Stimulated activated naive B cell treated with anti-CD40 and anti-IgM and Interleukin-4, amounts not matched to agents 10 μg/mL and 1 μg/mL and 100 μg/mL, for 72 hours (primary cell): Measurements from ENCODE around the gene SHB.

Source experiments
- ATAC-seq, 2 donors: fragments of 150-1000 bp; cut with Tn5 transposase; replicated peaks; 2 replicates each; pipeline ENCODE4 v1.10.0; 2021; ENCODE audit warnings: moderate library complexity in 1 of 2
- DNase-seq: peaks from one replicate; pipeline ENCODE4 v3.0.0; 2021
- H3K27ac Mint-ChIP-seq: one replicate; pipeline ENCODE4 v1.8.0; 2022; ENCODE audit warnings: mild to moderate bottlenecking, mixed read lengths
- H3K27me3 Mint-ChIP-seq, 2 donors: one replicate each; pipeline ENCODE4 v1.8.0; 2022; ENCODE audit warnings: mixed read lengths in 2 of 2
- H3K36me3 Mint-ChIP-seq, 2 donors: one replicate each; pipeline ENCODE4 v1.8.0; 2022; ENCODE audit warnings: mixed read lengths in 2 of 2, mild to moderate bottlenecking in 1 of 2
- H3K4me1 Mint-ChIP-seq, 2 donors: one replicate each; pipeline ENCODE4 v1.8.0; 2022; ENCODE audit warnings: mixed read lengths in 2 of 2, mild to moderate bottlenecking in 1 of 2
- H3K4me3 Mint-ChIP-seq, 2 donors: one replicate each; pipeline ENCODE4 v1.8.0; 2022; ENCODE audit warnings: mild to moderate bottlenecking in 2 of 2, mixed read lengths in 2 of 2, moderate library complexity in 1 of 2
- H3K9me3 Mint-ChIP-seq, 2 donors: one replicate each; pipeline ENCODE4 v1.8.0; 2022; ENCODE audit warnings: mixed read lengths in 2 of 2, mild to moderate bottlenecking in 1 of 2

SHB gene

DNA sequence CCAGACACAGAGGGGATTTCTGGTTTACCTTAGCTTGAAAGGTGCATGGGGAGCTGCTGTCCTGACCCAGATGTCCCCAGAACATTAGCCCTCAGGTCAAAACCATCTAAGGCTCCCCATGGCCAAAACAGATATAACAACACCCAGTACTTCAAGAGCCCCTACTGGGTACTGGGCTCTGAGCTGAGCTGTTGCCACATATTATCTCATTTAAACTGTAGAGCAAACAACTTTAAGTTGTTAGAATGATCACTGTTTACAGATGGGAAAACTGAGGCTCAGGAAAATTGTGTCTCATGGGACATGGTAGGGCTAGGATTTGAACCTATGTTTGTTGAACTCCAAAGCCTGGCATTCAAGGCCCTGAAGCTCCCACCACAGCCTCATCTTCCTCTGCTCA lies 144.5 kb downstream of the SHB start:
- H3K4me1 Mint-ChIP-seq = peaks cover 2 to 5% of the 10 kb centered on the region in 2 donors
- no peak for DNase-seq
- peaks cover 0 to 2% of the 10 kb centered on the region in 2 donors for H3K36me3 Mint-ChIP-seq
- no peak overlapping the region for H3K4me3 Mint-ChIP-seq
- H3K27ac Mint-ChIP-seq = no peak overlapping the region
- ATAC-seq = no peak
- H3K27me3 Mint-ChIP-seq = peaks cover 0 to 2% of the 10 kb centered on the region in 2 donors
- H3K9me3 Mint-ChIP-seq = no peaks in the 10 kb centered on the region

DNA sequence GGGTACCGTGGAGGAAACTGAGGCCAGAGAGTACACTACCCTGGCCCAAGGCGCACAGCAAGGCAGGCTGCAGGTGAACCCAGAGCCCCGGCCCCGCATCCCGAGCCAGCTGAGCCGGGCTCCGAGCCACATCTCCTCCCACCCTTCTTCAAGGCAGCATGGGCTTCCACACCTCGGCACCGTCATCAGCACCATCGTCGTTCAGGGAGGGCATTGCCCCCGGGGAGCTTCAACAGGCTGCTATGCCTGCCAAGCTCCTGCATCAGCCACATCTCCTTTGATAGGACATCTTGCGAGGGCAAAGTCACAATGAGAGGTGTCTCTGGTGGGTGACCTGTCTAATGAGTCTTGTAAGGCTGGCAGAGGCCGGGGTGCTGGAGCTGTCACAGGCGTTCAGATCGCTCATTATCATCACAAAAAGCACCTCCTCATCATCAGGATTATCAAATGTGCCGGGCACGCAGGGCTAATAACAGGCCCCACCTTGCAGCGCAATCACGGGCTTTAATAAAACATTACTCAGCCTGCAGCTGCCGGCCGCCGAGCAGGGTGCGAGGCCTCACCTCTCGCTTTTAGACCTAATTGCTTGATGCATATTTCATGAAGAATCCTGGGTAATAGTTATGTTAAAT lies 145.1 kb downstream of the SHB start:
- Mint-ChIP-seq H3K27ac (no peak overlapping the region), H3K9me3 (no peaks in the 10 kb centered on the region), H3K4me3 (no peak overlapping the region), H3K4me1 (peaks cover 2 to 5% of the 10 kb centered on the region in 2 donors), H3K27me3 (no peaks in the 10 kb centered on the region), H3K36me3 (no peaks in the 10 kb centered on the region)
- DNase-seq = no peak
- ATAC-seq = no peak

DNA sequence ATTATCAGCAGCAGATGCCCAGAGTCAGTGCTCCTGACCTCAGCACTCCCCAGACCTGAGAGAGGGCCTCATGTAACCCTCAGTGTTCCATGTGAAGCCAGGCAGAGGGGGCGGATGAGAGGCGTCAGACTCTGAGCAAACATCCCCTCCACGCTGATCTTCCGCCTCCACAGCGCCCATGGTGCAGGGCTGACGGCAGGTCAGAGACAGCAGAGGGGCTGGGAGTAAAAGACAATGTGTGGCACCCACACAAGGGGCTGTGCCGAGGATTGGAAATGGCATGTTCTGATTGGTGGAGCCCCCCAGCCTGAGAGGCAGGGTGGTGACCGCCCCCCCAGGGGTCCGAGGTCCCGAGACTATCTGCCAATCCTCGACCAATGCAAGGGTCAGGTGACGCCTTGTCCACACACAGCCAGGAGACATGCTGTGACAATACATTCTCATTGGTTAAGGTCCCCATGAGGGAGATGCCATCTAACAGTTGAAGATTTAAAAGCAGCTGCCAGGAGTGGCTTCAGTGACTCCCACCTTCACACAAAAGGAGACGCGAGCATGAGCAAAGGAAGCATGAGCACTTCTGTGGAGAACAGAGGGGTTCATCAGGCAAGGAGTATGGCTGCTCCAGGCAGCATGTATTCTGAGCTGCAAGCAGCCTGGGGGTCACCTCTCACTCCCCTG lies 145.8 kb downstream of the SHB start:
- Mint-ChIP-seq H3K27me3 (no peaks in the 10 kb centered on the region), H3K4me1 (peaks cover 2 to 5% of the 10 kb centered on the region in 2 donors), H3K9me3 (no peaks in the 10 kb centered on the region), H3K36me3 (no peaks in the 10 kb centered on the region), H3K4me3 (no peak overlapping the region), H3K27ac (no peak overlapping the region)
- no peak for ATAC-seq
- no peak for DNase-seq

DNA sequence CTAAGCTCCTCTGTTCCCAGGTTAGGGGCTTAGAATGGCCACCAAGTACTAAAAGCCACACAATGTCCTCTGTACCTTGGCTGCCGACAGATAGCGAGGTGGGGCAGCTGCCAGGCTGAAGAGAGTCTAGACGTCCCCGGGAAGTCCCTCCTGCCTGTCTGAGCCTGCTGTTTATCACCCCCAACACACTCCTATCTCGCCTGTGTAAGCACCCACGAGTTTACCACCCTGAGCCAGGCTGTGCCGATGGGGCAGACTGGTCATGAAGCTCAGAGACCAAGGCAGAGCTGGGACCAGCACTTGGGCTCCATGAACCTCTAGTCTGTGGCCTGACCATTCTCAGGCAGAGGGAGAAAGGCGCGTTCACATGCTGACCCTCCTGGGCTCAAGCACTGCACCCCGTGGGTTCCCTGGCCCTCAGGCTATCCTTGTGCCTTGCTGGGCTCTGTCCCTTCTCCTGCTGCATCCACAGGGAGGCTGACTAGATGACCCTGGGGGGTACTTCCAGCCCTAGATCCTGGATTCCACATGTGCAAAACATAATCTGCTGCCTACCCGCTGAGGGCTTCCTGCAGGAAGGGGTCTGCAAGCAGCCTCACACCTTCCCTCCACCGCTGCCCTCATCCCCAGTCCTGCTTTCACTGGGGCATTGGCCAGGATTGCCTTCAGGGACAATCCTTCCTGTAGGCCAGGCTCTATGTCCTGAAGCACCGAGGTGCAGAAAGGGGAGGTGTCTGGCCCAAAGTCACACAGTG lies 146.5 kb downstream of the SHB start:
- H3K36me3 Mint-ChIP-seq = no peaks in the 10 kb centered on the region
- DNase-seq (no peak), ATAC-seq (no peak)
- H3K4me3 Mint-ChIP-seq = no peak overlapping the region
- H3K9me3 Mint-ChIP-seq = no peaks in the 10 kb centered on the region
- no peak overlapping the region for H3K27ac Mint-ChIP-seq
- H3K4me1 Mint-ChIP-seq = peaks cover 2 to 5% of the 10 kb centered on the region in 2 donors
- no peaks in the 10 kb centered on the region for H3K27me3 Mint-ChIP-seq

DNA sequence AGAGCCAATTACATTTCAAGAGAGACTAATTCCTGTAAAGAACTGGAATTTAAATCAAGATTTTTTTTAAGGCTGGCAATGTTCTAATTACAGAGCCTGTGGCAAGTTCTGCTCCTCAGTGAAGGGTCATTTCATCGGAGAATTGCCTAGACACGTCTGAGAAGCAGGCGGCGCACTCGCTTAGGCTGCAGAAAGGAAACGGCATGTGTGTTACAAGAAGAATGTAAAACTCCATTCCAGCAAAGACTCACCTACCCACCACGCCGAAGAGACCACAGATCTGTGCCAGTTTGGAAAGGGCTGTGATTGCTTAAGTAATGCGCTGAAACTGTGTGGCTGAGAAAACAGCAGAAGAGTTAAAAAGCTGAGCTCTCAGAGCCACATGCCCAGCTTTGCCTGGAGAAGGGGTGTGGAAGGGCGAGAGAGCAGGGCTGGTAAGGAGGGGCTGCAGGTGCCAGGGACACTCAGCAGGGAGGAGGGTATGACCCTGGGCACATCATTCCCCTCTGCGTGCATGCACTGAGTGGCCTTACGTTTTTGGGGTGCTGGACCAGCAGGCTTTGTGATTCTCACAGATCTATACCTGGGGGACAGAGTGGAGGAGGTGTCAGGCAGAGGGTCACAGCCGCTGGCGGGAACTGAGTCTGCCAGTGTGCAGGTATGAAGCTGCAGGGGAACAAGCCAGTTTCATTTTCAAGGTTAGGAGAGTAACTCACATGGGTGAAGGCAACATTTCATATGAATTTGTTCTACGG lies 147.3 kb downstream of the SHB start:
- ATAC-seq = no peak
- no peaks in the 10 kb centered on the region for H3K27me3 Mint-ChIP-seq
- no peak overlapping the region for H3K27ac Mint-ChIP-seq
- H3K4me3 Mint-ChIP-seq = no peak overlapping the region
- H3K4me1 Mint-ChIP-seq = peaks cover 2 to 5% of the 10 kb centered on the region in 2 donors
- H3K36me3 Mint-ChIP-seq = no peaks in the 10 kb centered on the region
- no peaks in the 10 kb centered on the region for H3K9me3 Mint-ChIP-seq
- DNase-seq = no peak

DNA sequence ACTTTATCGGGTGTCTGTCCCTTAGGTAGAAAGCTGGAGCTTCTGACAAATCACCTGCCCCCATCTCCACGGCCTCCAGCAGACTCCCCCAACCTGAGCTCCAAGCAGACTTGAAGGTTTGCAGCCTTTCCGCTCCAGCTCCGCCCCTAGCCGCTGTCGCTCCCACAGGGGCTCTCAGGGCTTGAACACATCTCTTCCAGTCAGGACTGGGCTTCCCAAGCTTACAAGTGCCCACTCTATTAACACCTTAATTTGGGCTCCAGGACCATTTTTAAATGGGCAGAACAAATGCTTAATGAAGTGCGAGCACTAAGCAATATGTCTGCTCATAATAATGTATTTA lies 147.9 kb downstream of the SHB start:
- H3K27ac Mint-ChIP-seq = no peak overlapping the region

DNA sequence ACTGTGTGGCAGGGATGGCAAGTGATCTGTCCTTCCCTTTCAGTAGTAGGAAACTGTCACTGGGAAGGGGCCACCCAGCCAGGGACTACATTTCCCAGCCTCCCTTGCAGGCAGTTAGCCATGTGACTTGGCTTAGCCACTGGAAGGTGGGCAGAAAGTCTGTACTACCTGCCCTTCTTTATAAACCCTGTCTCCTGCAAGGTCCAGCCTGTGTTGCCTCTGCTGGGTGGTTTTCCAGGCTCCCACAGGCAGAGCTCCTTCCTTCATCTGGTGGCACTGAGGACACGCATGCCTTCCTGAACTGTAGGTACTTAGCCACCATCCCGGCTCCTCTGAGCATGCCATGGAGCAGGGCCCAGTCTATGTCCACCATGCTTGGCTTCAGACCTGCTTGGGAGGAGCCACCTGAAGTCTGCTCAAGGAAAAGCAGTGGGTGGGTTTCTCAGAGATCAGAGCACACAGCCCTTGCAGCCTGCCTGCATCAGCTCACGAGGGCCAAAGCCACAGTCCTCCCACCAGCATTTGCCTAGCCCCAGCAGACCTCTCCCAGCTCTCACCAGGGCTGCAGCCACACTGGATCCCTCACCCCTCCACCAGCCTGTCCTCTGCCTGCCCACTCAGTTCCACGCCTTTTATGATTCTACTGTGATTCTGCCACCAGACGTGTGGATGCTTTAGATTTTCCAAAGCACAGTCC lies 148.4 kb downstream of the SHB start:
- no peak overlapping the region for H3K4me3 Mint-ChIP-seq
- H3K9me3 Mint-ChIP-seq = no peaks in the 10 kb centered on the region
- H3K36me3 Mint-ChIP-seq = no peaks in the 10 kb centered on the region
- peak; percentile 49 to 76 for ATAC-seq
- no peaks in the 10 kb centered on the region for H3K4me1 Mint-ChIP-seq
- no peak for DNase-seq
- H3K27ac Mint-ChIP-seq = no peak overlapping the region
- no peaks in the 10 kb centered on the region for H3K27me3 Mint-ChIP-seq

More for the DNA sequence above, 147.9 kb downstream of the SHB start:
- no peak for ATAC-seq
- no peaks in the 10 kb centered on the region for H3K27me3 Mint-ChIP-seq
- no peak for DNase-seq
- no peak overlapping the region for H3K4me3 Mint-ChIP-seq
- peaks cover under 1 to 2% of the 10 kb centered on the region in 2 donors for H3K4me1 Mint-ChIP-seq
- no peaks in the 10 kb centered on the region for H3K36me3 Mint-ChIP-seq
- H3K9me3 Mint-ChIP-seq = no peaks in the 10 kb centered on the region

DNA sequence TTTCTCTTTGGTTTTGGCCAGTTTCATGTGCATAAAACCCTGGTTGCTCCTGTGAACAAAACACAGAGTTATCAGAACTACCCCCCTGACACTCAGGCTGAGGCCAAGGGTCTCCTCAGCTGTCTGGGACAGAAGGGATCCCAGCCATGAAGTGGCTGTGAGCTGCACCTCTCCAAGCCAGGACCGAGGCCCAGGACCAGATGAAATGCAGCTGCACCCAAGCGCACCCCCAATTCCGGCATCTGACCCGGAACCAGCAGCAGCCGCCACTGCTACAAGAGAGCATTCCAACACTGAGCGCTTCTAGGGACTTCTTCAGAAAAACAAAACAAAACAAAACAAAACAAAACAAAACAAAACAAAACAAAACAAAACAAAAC lies 149.1 kb downstream of the SHB start:
- DNase-seq (no peak), ATAC-seq (no peak)
- Mint-ChIP-seq H3K4me1 (no peaks in the 10 kb centered on the region), H3K27ac (no peak overlapping the region), H3K4me3 (no peak overlapping the region), H3K9me3 (no peaks in the 10 kb centered on the region), H3K36me3 (no peaks in the 10 kb centered on the region), H3K27me3 (no peaks in the 10 kb centered on the region)

DNA sequence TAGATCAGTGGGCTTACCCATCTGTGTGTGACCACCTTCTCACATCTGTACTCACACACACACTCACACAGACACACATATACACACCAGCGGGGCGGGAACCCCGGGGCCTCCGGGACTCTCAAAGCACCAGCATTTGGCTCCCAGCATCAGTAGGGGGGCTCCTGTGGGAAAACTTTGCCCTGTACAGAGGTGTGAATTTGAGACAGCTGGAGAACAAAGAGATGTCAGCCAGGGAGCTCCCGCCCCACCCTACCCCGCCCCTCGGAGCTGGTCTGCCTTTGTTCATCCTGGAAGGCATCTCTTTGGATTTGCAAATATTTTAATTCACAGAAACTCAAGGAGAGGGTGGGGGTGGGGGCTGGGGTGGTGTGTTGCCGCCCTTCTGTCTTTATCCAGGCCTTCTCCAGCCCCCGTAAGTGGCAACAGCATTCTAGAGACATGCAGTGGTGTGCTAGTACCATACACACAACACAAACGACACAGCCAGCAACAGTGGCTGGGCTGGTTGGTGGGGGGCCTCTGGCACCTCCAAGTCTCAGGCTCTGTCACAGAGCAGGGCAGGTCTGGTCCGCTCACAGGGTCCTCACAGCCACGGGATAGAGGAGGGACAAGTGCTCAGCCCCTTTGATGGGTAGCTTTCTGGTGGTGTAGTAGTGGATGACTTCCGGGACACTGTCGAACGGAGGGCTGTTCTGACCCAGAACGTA lies 149.6 kb downstream of the SHB start:
- ATAC-seq = no peak
- Mint-ChIP-seq H3K27me3 (no peaks in the 10 kb centered on the region), H3K4me1 (no peaks in the 10 kb centered on the region), H3K27ac (no peak overlapping the region), H3K4me3 (no peak overlapping the region), H3K36me3 (no peaks in the 10 kb centered on the region), H3K9me3 (no peaks in the 10 kb centered on the region)
- no peak for DNase-seq

DNA sequence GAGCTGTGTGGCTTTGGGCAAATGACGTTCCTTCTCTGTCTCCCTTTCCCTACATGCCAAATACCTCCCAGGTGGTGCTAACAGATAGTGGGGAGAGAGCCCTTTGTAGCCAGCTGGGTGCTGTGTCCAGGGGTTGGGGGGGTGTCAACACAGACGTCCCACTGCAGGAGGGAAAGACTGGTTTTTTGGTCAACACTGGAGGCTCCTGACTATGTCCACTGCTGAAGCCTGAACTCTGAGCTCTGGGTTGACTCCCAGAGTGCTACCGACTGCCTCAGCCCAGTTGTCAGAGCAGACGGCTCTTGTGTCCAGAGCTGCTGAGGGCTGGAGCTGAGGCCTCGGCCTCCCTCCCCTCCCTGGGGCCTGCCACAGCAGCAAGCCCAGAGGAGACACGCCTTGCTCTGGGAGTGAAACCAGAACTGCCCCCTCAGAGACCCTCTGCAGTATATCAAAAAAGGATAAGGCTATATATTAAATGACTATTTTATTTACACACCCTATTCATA lies 150.3 kb downstream of the SHB start:
- no peaks in the 10 kb centered on the region for H3K9me3 Mint-ChIP-seq
- no peaks in the 10 kb centered on the region for H3K36me3 Mint-ChIP-seq
- DNase-seq (no peak), ATAC-seq (no peak)
- H3K4me3 Mint-ChIP-seq = no peak overlapping the region
- H3K4me1 Mint-ChIP-seq = peaks cover 1% of the 10 kb centered on the region in 2 donors
- H3K27me3 Mint-ChIP-seq = no peaks in the 10 kb centered on the region
- H3K27ac Mint-ChIP-seq = no peak overlapping the region

DNA sequence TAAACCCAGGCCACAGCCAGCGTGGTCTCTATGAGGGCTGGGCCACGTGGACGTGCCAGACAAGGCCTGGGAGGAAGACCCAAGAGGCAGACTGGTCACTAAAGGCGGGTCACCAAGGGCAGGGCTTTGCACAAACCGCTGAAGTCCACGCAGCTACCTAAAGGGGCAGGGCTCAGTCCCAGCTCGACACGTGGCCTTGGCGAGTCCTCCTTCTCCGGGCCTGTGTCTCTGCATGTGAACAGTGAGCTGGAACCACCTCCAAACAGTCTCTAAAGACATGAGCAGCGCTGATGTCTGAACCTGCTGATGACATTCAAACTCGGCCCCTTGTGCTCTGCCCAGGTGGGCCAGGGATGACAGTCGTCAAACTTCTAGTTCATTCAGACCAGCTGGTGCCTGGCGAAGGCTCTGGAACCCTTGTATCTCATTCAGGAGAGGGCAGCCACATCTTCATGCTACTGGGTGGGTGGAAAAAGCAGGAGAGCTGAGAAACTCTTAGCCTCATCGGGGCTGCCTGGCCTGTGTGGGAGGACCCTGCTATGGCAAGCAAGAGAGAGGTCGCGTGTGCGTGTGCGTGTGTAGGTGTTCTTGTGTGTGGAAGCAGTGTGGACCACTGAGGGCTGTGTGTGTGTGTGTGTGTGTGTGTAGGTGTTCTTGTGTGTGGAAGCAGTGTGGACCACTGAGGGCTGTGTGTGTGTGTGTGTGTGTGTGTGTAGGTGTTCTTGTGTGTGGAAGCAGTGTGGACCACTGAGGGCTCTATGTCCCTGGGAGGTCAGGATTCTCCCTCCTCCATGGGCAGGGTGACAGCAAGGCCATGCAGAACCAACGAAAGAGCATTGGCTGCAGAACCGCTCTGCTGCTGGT lies 151.0 kb downstream of the SHB start:
- no peak for DNase-seq
- no peaks in the 10 kb centered on the region for H3K27me3 Mint-ChIP-seq

DNA sequence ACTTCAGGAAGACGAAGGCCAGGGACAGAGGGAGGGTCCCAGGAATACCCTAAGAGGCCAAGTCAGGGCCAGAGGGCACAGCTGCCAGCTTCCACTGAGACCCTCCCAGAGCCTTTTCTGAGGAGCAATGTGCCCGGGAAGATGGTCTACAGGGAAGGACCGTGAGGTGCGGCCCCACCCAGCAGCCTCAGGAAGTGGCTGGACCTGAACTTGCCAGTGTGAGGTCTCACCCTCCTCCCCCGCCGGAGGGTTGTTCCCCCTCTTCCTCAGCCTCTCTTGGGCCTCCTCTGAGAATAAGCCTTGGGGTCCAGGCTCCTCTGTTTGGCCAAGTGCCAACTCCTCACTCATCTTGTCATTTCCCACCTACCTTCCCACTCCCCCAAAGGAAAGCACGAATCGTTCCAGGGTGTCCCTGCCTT lies 151.7 kb downstream of the SHB start:
- peaks cover 6% of the 10 kb centered on the region in 2 donors for H3K4me1 Mint-ChIP-seq
- H3K9me3 Mint-ChIP-seq = no peaks in the 10 kb centered on the region
- DNase-seq (no peak), ATAC-seq (no peak)
- no peaks in the 10 kb centered on the region for H3K27me3 Mint-ChIP-seq
- no peaks in the 10 kb centered on the region for H3K36me3 Mint-ChIP-seq
- no peak overlapping the region for H3K4me3 Mint-ChIP-seq
- H3K27ac Mint-ChIP-seq = no peak overlapping the region

More for the DNA sequence above, 151.0 kb downstream of the SHB start:
- Mint-ChIP-seq H3K9me3 (no peaks in the 10 kb centered on the region), H3K4me3 (no peak overlapping the region), H3K36me3 (no peaks in the 10 kb centered on the region), H3K27ac (peak overlapping the region; percentile 37), H3K4me1 (peaks cover 6% of the 10 kb centered on the region in 2 donors)
- ATAC-seq = no peak
